HL-60 (cell line): ENCODE data around the gene TBX3.

ENCODE experiments used
- DNase-seq, 2 experiments: peaks; one replicate each; pipeline ENCODE4 v3.0.0-alpha.2; 2010 to 2020; ENCODE audit warnings: low read depth in 1 of 2, low spot score in 1 of 2
- H3K27ac ChIP-seq: fragments of 250-450 bp; sonication (Bioruptor Pico); replicated peaks from 2 replicates; pipeline ENCODE4 v1.5.1; 2020; ENCODE audit warnings: mild to moderate bottlenecking, moderate library complexity
- H3K27me3 ChIP-seq: fragments of 250-450 bp; sonication (Bioruptor Pico); 2 replicates; pipeline ENCODE4 v1.5.1; 2021; ENCODE audit warnings: mild to moderate bottlenecking, moderate library complexity; ENCODE audit not compliant: insufficient read depth, poor library complexity, severe bottlenecking
- H3K4me3 ChIP-seq: replicated peaks from 2 replicates; pipeline ENCODE4 v1.5.1; 2011; ENCODE audit warnings: mild to moderate bottlenecking, control low read depth, low read length; ENCODE audit not compliant: insufficient read depth
- CTCF ChIP-seq: IDR thresholded peaks from one replicate; pipeline ENCODE4 v1.5.1; 2011; ENCODE audit warnings: low read length, control low read depth, inconsistent platforms; ENCODE audit not compliant: insufficient read depth
- GABPA ChIP-seq: IDR thresholded peaks from 2 replicates; pipeline ENCODE4 v1.6.1; 2012; ENCODE audit warnings: low read depth
- POLR2AphosphoS5 ChIP-seq: IDR thresholded peaks from 2 replicates; pipeline ENCODE4 v1.6.1; 2012; ENCODE audit warnings: low read depth
- REST ChIP-seq: IDR thresholded peaks from 2 replicates; pipeline ENCODE4 v1.6.1; 2012; ENCODE audit warnings: low read depth; ENCODE audit not compliant: insufficient replicate concordance
- SPI1 ChIP-seq: IDR thresholded peaks from 2 replicates; pipeline ENCODE4 v1.6.1; 2012; ENCODE audit warnings: low read depth, mild to moderate bottlenecking, borderline replicate concordance

The TBX3 gene

GRCh38 chr12:114682785-114683708 is 928 bp downstream of the TBX3 start:
- TF ChIP-seq POLR2AphosphoS5 (no peak), CTCF (no peak), REST (no peak), SPI1 (no peak), GABPA (no peak)
- Histone ChIP-seq H3K4me3 (no peak overlapping the region), H3K27me3 (peaks cover 70% of the 10 kb centered on the region), H3K27ac (no peak overlapping the region)
- DNase-seq, result no peak

GRCh38 chr12:114682106-114682784 is 1.7 kb downstream of the TBX3 start:
- Histone ChIP-seq H3K4me3 (no peak overlapping the region), H3K27ac (no peak overlapping the region), H3K27me3 (peaks cover 73% of the 10 kb centered on the region)
- TF ChIP-seq REST (no peak), POLR2AphosphoS5 (no peak), SPI1 (no peak), CTCF (no peak), GABPA (no peak)
- no peak for DNase-seq

DNA sequence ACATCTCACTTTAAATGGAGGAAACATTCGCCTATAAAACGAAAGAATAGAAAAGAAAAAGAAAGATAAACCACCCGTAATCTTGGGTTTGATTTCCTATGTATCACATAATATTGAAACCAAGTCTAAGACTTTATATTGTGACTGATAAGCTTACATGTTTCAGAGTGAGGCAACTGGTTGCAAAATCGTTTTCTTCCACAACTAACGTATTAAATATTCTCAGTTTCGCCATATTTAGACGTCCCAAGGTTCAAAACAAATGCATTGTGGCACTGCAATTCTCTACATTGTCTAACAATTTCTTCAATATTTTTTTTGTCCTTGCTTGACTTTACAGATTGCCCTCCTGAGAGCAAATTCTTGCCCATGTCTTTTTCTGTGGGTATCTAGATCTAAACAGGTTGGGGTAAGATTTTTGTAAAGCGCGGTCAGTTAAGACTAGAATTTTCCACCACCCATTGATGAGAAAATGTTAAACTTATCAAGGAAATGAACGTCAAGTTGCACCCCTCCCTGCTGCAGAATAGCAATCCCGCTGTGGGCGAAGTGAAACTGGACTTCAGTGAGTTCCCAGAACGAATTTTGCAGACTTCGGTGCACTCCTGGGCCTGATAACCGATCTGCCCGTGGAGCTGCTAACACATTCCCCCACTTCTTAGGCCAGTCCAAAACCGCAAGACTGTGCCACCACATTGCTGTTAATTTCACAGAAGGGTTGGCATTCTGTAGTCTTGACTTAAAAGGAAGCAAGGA is 2.7 kb downstream of the TBX3 start:
- H3K27ac ChIP-seq, result no peak overlapping the region
- peaks cover 63% of the 10 kb centered on the region for H3K27me3 ChIP-seq
- DNase-seq, result no peak
- no peak overlapping the region for H3K4me3 ChIP-seq
- TF ChIP-seq SPI1 (no peak), REST (no peak), POLR2AphosphoS5 (no peak), GABPA (no peak), CTCF (no peak)
